HG03439 (cell line): ENCODE data around the gene CD99.

ENCODE experiments used
- ATAC-seq: cut with Tn5 transposase; IDR thresholded peaks from one replicate; pipeline ENCODE4 v1.9.1; 2021; ENCODE audit warnings: mild to moderate bottlenecking, moderate library complexity; ENCODE audit not compliant: unreplicated experiment

The CD99 gene

GRCh38 chrX:2690856-2691542 lies at the start of gene CD99:
CD99 (plus strand) TSS chrX:2691295; CDS start chrX:2691361, 66 bp downstream.
- peak; percentile 82 for ATAC-seq

GRCh38 chrX:2642146-2642545 lies 48.9 kb upstream of the CD99 start:
- no peak for ATAC-seq

- no peak for ATAC-seq
Measured at GRCh38 chrX:2642791-2643190, 48.3 kb upstream of the CD99 start.

- ATAC-seq, result no peak
Measured at GRCh38 chrX:2643880-2644279, 47.2 kb upstream of the CD99 start.

GRCh38 chrX:2645563-2645962 lies 45.5 kb upstream of the CD99 start:
- no peak for ATAC-seq

- no peak for ATAC-seq
Measured at GRCh38 chrX:2647627-2648026, 43.5 kb upstream of the CD99 start.

GRCh38 chrX:2650037-2650436 lies 41.1 kb upstream of the CD99 start:
- ATAC-seq, result no peak

GRCh38 chrX:2650865-2651264 lies 40.2 kb upstream of the CD99 start:
- no peak for ATAC-seq

GRCh38 chrX:2652106-2652505 lies 39.0 kb upstream of the CD99 start:
- no peak for ATAC-seq

GRCh38 chrX:2654436-2655340 lies 36.4 kb upstream of the CD99 start:
- ATAC-seq, result no peak

GRCh38 chrX:2656257-2656836 lies 34.7 kb upstream of the CD99 start:
- ATAC-seq, result no peak

GRCh38 chrX:2657532-2658113 lies 33.5 kb upstream of the CD99 start:
- no peak for ATAC-seq

GRCh38 chrX:2658585-2659292 lies 32.4 kb upstream of the CD99 start:
- no peak for ATAC-seq

GRCh38 chrX:2662586-2662985 lies 28.5 kb upstream of the CD99 start:
- ATAC-seq, result no peak

GRCh38 chrX:2664502-2664901 lies 26.6 kb upstream of the CD99 start:
- no peak for ATAC-seq

- no peak for ATAC-seq
Measured at GRCh38 chrX:2665387-2666304, 25.4 kb upstream of the CD99 start.

- ATAC-seq, result no peak
Measured at GRCh38 chrX:2666491-2666890, 24.6 kb upstream of the CD99 start.

- no peak for ATAC-seq
Measured at GRCh38 chrX:2670978-2671377, 20.1 kb upstream of the CD99 start.

- ATAC-seq, result no peak
Measured at GRCh38 chrX:2672084-2672483, 19.0 kb upstream of the CD99 start.

- no peak for ATAC-seq
Measured at GRCh38 chrX:2673611-2674010, 17.5 kb upstream of the CD99 start.
